NCI-H1092 (cell line): ENCODE data around the gene SLC6A6.

Source experiments
- DNase-seq: peaks from one replicate; lab custom pipeline; 2025; lab: John Stamatoyannopoulos, UW

SLC6A6 gene

GRCh38 chr3:14372587-14372986 lies 29.8 kb upstream of the SLC6A6 start:
- no peak for DNase-seq

GRCh38 chr3:14373753-14374376 lies 28.5 kb upstream of the SLC6A6 start:
- no peak for DNase-seq

GRCh38 chr3:14374444-14374883 lies 27.9 kb upstream of the SLC6A6 start:
- DNase-seq = no peak

GRCh38 chr3:14375192-14375591 lies 27.2 kb upstream of the SLC6A6 start:
- DNase-seq = no peak

- DNase-seq = no peak
These were observed 25.9 kb upstream of the SLC6A6 start for GRCh38 chr3:14376348-14377043.

GRCh38 chr3:14377044-14377837 lies 25.2 kb upstream of the SLC6A6 start:
- DNase-seq = no peak

GRCh38 chr3:14377838-14378169 lies 24.6 kb upstream of the SLC6A6 start:
- no peak for DNase-seq

GRCh38 chr3:14378415-14378814 lies 24.0 kb upstream of the SLC6A6 start:
- DNase-seq = no peak

- no peak for DNase-seq
These were observed 22.6 kb upstream of the SLC6A6 start for GRCh38 chr3:14379843-14380242.

- no peak for DNase-seq
These were observed 16.2 kb upstream of the SLC6A6 start for GRCh38 chr3:14386254-14386653.

- DNase-seq = no peak
These were observed 14.2 kb upstream of the SLC6A6 start for GRCh38 chr3:14388201-14388600.

GRCh38 chr3:14389166-14389606 lies 13.2 kb upstream of the SLC6A6 start:
- no peak for DNase-seq

- DNase-seq = no peak
These were observed 12.7 kb upstream of the SLC6A6 start for GRCh38 chr3:14389716-14390115.

GRCh38 chr3:14391033-14391432 lies 11.4 kb upstream of the SLC6A6 start:
- peak; percentile 67 for DNase-seq

- no peak for DNase-seq
These were observed 10.2 kb upstream of the SLC6A6 start for GRCh38 chr3:14392231-14392630.

- DNase-seq = no peak
These were observed 9.5 kb upstream of the SLC6A6 start for GRCh38 chr3:14392803-14393319.

GRCh38 chr3:14393440-14394106 lies 8.8 kb upstream of the SLC6A6 start:
- DNase-seq = no peak

GRCh38 chr3:14396031-14396692 lies 6.2 kb upstream of the SLC6A6 start:
- DNase-seq = no peak

- DNase-seq = no peak
These were observed 5.4 kb upstream of the SLC6A6 start for GRCh38 chr3:14397046-14397445.

GRCh38 chr3:14397531-14397930 lies 4.9 kb upstream of the SLC6A6 start:
- DNase-seq = no peak

- DNase-seq = no peak
These were observed 4.2 kb upstream of the SLC6A6 start for GRCh38 chr3:14397940-14398796.
